ENCODE data around the gene NECAB2. TPM values are rescaled to one million over a fixed set of nuclear protein-coding genes. Genes with fewer than 3 reads are reported as not detected.

NECAB2 gene
- polyA plus RNA-seq, 1 donor from 2014 or later: 12.5 TPM

- H3K79me2 ChIP-seq (replicated peaks; ENCODE audit: insufficient read depth, low read length): no peaks in the 10 kb centered on the region
- H3F3A ChIP-seq (ENCODE audit: insufficient read depth, low read length, poor library complexity, severe bottlenecking): no peaks in the 10 kb centered on the region
- H3K9me2 ChIP-seq (ENCODE audit: insufficient read depth, low read length): no peaks in the 10 kb centered on the region
- H3K4me2 ChIP-seq (ENCODE audit: low read length): no peak overlapping the region
- H3K27me3 ChIP-seq (ENCODE audit: insufficient read depth, low read depth, low read length): no peaks in the 10 kb centered on the region
- H3K4me3 ChIP-seq (ENCODE audit: low read length): no peak overlapping the region
- no peaks in the 10 kb centered on the region for H3K36me3 ChIP-seq (ENCODE audit: insufficient read depth, low read length)
- no peak overlapping the region for H3K9ac ChIP-seq (ENCODE audit: low read length)
- H3K27ac ChIP-seq (ENCODE audit: low read length): no peak overlapping the region
- no peak overlapping the region for H2AFZ ChIP-seq (ENCODE audit: low read depth, low read length)
- TF ChIP-seq RAD21 (conservative IDR thresholded peaks at IDR 0.05) (no peak), SMC3 (conservative IDR thresholded peaks at IDR 0.05; ENCODE audit: poor library complexity) (no peak), CTCF (IDR thresholded peaks at IDR 0.05; ENCODE audit: poor library complexity, severe bottlenecking) (no peak), TAF1 (IDR thresholded peaks at IDR 0.05; ENCODE audit: low read depth) (no peak), REST (IDR thresholded peaks at IDR 0.05; ENCODE audit: borderline replicate concordance) (no peak), EZH2 (IDR thresholded peaks at IDR 0.05; ENCODE audit: borderline replicate concordance, insufficient read depth, low read length, poor library complexity, severe bottlenecking) (no peak), EP300 (conservative IDR thresholded peaks at IDR 0.05; ENCODE audit: poor library complexity, severe bottlenecking) (no peak), MXI1 (conservative IDR thresholded peaks at IDR 0.05; ENCODE audit: poor library complexity, severe bottlenecking) (no peak), POLR2AphosphoS5 (IDR thresholded peaks at IDR 0.05) (no peak)
- H3K9me3 ChIP-seq (ENCODE audit: low read length): no peaks in the 10 kb centered on the region
- no peaks in the 10 kb centered on the region for H4K20me1 ChIP-seq (ENCODE audit: insufficient read depth)
These were observed 16.5 kb upstream of the NECAB2 start for GRCh38 chr16:83951544-83951943.

- Histone ChIP-seq H3K9me3 (ENCODE audit: low read length) (no peaks in the 10 kb centered on the region), H3K4me2 (ENCODE audit: low read length) (no peak overlapping the region), H3K27ac (ENCODE audit: low read length) (no peak overlapping the region), H3K27me3 (ENCODE audit: insufficient read depth, low read depth, low read length) (no peaks in the 10 kb centered on the region), H3K4me3 (ENCODE audit: low read length) (no peak overlapping the region), H3K79me2 (replicated peaks; ENCODE audit: insufficient read depth, low read length) (no peaks in the 10 kb centered on the region), H3K36me3 (ENCODE audit: insufficient read depth, low read length) (no peaks in the 10 kb centered on the region), H3K9ac (ENCODE audit: low read length) (no peak overlapping the region), H3F3A (ENCODE audit: insufficient read depth, low read length, poor library complexity, severe bottlenecking) (no peaks in the 10 kb centered on the region), H2AFZ (ENCODE audit: low read depth, low read length) (no peak overlapping the region), H3K9me2 (ENCODE audit: insufficient read depth, low read length) (no peaks in the 10 kb centered on the region), H4K20me1 (ENCODE audit: insufficient read depth) (no peaks in the 10 kb centered on the region)
- TF ChIP-seq TAF1 (IDR thresholded peaks at IDR 0.05; ENCODE audit: low read depth) (no peak), RAD21 (conservative IDR thresholded peaks at IDR 0.05) (no peak), EZH2 (IDR thresholded peaks at IDR 0.05; ENCODE audit: borderline replicate concordance, insufficient read depth, low read length, poor library complexity, severe bottlenecking) (no peak)
These were observed 15.5 kb upstream of the NECAB2 start for GRCh38 chr16:83952587-83952939.

Measured in neural cell (in vitro differentiated cells).